Measurements from ENCODE around the gene LDHAL6B.

LDHAL6B gene

DNA sequence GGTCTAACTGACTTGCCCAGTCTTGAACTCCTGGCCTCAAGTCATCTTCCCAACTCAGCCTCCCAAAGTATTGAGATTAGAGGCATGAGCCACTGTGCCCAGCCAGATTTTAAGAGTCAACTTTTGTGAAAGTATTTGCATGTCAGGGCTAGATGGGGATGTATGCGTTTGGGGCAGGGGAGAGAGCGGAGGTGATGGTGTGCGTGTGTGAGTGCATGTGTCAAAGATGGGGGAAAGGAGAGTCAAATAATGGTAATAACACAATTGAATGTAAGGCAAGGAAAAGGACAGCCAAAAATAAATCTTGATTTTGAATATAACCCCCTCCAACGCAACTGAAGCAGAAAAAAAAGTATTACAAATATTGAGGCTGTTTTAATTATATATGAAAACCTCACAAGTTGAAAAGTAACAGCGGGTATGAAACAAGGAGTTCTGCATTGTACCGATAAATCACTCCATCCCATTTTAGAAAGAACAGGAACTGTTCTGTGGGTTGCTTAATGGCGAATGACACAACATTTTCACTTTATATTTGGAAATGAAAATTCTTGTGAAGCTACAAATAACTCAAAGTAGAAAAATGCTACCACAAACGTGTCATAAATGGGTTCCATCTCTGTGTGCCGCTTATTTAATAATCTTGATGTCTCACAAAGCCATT is 29.9 kb upstream of the LDHAL6B start:
- in situ Hi-C loops (cut with MboI; ENCODE audit: low sequenced_read_pairs), result no loop called here

DNA sequence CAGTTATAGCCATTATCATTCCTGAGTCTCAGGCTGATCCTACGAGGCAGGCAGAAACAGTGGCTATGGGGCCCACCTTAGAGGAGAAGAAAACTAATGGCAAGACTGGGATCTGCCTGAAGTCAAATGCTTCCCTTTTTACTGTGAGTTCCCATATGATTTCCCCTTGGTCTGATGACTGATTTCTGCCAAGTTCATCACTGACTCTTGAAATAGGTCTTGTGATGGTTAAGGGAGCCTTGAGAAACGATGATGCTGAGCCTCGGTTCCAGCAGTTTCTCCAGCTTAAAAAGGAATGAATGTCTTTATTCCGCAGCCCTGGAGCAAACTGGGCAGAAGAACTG is 29.4 kb upstream of the LDHAL6B start:
- in situ Hi-C loops (cut with MboI; ENCODE audit: low sequenced_read_pairs), result no loop called here

DNA sequence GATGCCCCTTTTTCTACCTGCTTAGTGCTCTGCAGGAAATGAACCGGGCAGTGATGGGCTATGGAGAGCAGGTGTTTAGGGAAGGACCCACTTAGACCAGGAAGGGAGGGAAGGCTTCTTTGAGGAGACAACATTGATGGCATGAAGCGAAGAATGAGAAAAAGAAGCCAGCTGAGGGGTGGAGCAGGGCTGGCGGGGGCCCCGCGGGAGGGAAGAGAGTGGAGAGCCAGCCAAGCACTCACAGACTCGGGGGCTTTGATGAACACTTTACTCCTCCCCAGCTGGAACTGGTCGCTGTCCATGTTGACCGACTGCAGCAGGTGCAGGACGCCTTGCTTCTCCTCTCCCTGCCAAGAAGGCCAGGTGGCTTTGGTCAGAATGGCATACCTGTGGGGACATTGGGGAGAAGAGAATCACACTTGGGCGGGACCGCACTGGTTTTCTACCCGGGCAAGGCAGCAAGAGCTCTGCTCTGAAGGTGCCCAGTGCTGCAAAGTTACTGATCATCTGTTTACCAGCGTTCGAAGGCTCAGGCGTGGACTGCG is 28.4 kb upstream of the LDHAL6B start:
- in situ Hi-C loops (cut with MboI; ENCODE audit: low sequenced_read_pairs), result no loop called here

DNA sequence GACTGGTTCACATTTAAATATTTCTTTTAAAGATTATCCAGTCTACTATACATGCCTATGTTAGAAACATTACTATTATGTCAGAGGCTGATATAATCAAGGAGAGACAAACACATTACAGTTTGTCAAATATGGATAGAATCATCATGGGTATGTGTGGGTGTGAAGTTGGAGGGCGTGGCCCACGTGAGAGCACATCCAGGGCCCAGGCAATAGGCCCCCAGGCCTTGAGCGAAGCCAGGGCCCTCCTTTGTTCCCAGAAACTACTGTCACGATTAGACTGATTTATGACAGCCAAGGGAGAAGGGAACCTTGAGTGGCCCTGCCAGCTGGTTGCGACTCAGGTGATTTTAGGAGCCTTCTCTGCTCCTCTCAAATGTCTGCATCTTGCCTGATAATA is 26.9 kb upstream of the LDHAL6B start:
- in situ Hi-C loops (cut with MboI; ENCODE audit: low sequenced_read_pairs), result no loop called here

DNA sequence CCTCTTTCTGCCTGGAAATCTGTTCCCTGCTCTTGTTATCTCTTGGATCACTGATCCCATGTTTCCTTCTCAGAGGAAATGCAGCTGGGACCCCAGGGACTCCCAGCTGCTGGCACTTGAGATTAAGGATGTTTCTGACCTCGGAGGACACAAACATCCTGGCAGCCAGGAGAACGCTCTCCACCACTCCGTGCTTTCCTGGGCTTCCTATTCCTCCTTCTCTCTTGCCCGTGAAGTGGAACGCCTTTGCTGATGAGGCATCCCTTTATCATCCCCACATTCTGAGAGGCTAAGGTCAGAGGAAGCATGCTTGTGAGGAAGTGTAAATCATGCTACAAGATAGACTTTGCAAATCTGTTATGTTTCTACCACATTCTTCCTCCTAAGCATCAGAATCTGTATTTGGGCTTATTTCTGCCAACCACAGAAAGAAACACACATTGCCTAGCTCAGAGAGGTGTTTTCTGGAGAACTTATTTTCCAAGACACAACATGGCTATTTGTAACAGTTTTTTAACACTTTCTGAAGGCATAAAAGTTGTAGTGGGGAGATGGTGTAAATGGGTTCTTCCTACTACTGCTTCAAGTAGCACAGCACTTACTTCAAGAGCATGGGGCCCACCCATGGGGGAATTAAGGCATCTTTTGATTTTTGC is 25.6 kb upstream of the LDHAL6B start:
- in situ Hi-C loops (cut with MboI; ENCODE audit: low sequenced_read_pairs), result no loop called here

DNA sequence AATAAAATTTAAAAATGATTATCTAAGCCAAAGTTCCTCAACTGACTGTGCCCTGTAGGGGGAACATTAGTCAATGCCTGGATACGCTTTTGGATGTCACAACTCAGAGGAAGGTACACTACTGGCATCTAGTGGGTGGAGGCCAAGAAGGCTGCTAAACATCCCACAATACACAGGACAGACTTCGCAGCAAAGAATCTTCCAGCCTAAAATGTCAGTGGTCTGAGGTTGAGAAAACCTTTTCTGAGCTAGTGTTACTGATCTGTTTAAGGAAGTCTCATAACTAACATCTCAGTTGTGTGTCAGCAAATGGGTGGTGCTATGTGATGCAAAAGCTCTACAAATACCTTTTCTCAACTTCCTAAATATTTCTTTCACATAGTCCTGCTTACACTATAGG is 20.9 kb upstream of the LDHAL6B start:
- in situ Hi-C loops (cut with MboI; ENCODE audit: low sequenced_read_pairs), result no loop called here

DNA sequence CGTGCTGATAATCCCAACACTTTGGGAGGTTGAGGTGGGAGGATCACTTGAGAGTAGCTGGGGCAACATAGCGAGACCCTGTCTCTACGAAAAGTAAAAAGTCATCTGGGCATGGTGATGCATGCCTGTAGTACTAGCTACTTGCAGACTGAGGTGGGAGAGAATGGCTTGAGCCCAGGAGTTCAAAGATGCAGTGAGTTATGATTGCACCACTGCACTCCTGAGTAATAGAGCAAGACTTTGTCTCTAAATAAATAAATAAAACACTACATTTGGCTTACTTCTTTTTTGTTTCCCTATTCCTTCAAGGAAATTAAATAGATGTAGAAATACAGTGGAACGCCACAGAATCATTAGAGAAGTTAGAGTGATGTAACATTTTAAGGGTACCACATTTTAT is 20.1 kb upstream of the LDHAL6B start:
- in situ Hi-C loops (cut with MboI; ENCODE audit: low sequenced_read_pairs), result no loop called here

DNA sequence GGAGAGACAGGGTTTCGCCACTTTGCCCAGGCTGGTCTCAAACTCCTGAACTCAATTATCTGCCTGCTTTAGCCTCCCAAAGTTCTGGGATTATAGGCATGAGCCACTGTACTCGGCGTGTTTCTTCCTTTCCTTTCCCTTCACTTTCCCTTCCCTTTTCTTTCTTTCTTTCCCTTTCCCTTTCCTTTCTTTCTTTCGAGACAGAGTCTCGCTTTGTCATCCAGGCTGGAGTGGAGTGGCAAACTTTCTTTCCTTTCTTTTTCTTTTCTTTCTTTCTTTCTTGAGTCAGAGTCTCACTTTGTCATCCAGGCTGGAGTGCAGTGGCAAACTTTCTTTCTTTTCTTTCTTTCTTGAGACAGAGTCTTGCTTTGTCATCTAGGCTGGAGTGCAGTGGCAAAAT is 17.4 kb upstream of the LDHAL6B start:
- in situ Hi-C loops (cut with MboI; ENCODE audit: low sequenced_read_pairs), result no loop called here

DNA sequence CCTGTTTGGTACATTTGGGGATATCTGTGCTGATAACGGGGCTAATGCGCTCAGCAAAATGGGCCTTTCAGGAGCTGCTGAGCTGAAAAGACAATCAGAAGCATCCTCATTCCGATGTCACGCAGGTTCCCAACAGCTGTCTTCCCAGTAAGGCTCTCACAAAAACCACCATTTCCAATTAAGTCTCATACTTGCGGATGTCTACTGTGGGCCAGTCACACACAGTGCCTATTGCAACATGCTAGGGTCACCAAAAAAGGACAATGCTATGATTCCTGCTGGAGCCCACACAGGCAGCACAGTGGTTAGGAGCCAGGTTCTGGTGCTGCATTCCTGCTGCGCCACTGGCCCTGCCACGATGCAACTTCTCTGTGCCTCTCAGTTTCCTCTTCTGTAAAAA is 16.4 kb upstream of the LDHAL6B start:
- in situ Hi-C loops (cut with MboI; ENCODE audit: low sequenced_read_pairs), result no loop called here

DNA sequence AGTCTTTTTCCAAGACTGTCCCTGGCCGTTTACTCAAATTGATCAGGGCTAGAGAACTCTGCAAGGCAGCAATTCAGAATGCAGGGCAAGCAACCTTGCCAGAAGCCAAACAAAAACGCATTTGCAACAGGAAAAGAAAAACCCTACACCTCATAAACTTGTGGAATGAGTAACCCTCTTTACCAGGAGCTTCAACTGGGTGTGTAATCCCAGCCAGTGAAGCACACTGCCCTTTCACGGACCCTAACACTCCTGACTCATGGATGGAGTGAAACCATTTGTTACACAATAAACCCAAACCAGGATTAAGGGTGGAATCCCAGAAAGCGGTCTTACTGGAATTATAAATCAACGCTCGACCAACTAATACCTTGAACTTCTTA is 14.8 kb upstream of the LDHAL6B start:
- in situ Hi-C loops (cut with MboI; ENCODE audit: low sequenced_read_pairs), result no loop called here

DNA sequence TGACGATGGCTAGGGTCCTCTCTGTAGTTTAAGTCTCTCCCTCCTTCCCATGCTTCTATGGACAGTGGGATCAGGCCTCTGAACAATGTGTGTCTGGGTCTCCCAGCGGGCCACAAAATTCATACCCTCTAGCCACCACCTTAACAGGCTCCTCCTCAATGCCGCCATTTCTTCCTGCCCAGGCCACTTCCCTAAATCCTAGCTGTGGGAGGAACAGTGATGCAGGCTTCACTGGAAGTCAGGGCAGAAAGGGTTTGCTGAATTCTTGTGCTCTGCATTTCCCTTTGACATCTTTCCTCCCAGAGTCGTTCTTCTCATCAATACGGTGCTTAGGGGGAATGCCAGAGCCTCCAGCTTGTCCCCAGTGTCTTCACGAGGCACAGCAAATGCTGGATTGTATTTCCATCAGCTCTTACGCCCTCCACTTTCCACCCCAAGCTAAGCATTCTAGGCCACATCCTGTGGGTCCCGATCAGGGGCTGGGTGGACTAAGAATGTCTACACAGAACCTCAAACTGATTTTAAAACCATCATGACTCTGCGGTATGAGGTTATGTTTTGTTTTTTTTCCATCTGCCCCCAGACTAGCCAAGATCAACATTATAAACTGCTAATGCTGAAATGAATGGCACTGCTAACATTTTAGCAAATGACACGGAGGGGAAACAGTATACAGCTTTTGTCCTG is 11.9 kb upstream of the LDHAL6B start:
- in situ Hi-C loops (cut with MboI; ENCODE audit: low sequenced_read_pairs), result no loop called here

DNA sequence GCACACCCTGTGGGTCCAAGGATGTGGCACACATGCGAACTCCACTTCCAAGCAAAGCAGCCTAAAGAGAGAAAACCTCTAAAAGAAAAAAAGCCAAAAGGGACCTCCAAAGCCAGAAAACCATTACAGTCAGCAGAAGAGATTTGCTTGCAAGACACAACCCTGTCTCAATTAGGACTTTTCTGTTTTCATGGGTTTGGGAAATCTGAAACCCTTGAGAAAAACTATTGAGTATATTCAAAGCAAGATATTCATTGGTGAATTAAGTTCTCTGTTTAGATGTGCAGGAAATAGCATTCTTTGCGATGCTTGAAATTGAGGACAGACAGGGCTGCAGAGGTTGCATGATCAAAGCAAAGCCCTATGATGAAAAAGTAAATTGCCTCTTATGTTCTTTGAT is 10.2 kb upstream of the LDHAL6B start:
- in situ Hi-C loops (cut with MboI; ENCODE audit: low sequenced_read_pairs), result no loop called here

DNA sequence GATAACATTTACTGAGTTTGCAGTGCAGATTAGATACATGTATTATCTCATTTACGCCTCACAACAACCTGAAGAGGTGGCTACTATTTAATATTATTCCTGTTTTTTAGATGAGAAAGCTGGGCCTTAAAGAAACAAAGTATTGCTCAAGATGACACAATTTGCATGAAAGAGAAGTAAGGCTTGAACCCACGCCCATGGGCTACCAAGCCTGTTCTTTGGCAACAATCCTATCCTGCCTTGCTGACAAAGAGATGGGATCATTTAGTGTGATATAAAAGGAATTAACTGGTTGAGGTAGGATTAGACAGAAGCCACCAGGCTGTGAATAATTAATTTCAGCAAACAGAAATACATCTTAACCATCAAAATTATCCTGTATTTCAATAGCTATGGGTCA is 9.2 kb upstream of the LDHAL6B start:
- in situ Hi-C loops (cut with MboI; ENCODE audit: low sequenced_read_pairs), result no loop called here

DNA sequence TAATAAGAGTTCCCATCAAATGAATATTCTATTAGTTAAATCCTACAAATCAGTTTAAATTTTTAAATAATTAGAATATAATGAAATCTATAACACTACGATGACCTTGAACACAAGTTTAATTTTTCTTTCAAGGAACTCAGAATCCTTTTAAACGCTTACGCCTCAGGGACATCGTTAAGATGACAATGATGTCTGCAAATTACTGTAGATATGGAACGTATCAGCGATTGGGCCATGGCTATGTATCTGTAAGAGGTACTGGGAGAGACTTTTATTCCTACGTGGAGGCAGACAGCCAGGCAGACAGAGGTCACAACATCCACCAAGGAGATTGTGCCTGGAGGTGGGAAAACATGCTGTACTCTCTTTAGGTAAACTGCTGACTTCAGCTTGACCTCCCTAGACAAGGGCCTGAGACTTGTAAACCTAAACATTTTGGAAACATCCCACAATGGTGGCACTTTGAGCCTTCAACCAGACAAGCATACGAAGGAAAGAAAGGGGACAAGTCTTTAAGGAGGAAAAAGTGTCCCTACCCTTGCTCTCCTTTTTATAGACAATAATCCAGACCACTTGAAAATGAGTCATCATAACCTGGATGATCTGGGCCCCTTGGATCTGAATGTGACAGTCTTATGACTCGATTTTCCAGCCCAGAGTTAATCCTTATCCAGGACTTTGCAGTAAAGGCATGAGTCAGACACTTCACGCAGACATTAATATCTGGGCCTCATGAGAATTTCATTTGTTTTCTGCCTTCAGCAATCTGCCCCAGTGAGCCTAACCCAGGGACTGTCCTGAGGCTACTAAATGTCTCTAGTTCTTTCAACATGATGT is 6.8 kb upstream of the LDHAL6B start:
- in situ Hi-C loops (cut with MboI; ENCODE audit: low sequenced_read_pairs), result no loop called here

DNA sequence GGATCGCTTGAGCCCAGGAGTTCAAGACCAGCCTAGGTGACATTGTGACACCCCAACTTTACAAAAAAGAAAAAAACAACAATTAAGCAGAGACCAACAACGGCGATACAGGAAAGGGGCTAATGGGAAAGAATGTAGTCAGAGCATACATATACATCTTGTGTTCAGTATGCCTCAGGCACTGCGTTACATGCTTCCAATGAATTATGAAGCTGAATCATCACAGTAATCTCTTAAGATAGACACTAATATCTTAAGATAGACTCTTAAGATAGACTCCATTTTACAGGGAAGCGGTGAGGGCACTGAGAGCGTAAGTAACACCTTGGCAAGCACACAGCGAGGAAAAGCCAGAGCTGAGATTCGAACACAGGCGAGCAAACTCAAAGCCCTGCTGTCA is 6.1 kb upstream of the LDHAL6B start:
- in situ Hi-C loops (cut with MboI; ENCODE audit: low sequenced_read_pairs), result no loop called here

DNA sequence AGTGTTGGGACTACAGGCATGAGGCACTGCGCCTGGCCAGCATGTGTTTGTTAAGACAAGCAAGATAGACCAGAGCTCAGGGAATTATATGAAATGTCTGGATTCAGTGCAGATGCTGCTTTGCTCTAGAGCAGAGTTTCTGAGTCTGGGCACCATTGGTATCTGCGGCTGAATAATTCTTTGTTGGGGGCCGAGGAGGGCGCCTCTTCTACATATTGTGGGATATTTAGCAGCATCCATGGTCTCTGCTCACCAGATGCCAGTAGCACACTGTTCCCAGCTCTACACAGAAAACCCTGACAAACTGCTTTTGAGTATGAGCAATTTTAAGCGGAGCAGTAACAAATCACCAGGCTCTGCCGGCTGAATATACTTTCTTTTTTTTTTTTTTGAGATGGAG is 3.6 kb upstream of the LDHAL6B start:
- in situ Hi-C loops (cut with MboI; ENCODE audit: low sequenced_read_pairs), result no loop called here

DNA sequence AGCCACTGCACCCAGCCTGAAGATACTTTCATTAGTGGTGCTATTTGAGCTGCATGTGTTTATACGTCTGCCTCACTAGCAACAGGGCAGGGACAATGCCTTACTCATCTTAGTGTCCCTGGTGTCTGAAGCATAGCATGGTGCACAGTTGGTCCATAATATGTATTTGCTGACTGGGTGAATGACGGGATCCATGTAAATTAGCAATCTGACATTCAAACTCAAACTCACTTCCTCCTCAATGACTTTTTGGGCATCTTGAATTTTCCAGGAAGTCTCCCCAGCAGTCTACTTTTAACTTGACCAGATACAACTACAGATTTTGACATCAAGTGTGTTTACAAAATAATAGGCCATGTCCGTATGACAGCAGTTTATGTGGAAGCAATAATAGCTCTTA is 3.0 kb upstream of the LDHAL6B start:
- in situ Hi-C loops (cut with MboI; ENCODE audit: low sequenced_read_pairs), result no loop called here

DNA sequence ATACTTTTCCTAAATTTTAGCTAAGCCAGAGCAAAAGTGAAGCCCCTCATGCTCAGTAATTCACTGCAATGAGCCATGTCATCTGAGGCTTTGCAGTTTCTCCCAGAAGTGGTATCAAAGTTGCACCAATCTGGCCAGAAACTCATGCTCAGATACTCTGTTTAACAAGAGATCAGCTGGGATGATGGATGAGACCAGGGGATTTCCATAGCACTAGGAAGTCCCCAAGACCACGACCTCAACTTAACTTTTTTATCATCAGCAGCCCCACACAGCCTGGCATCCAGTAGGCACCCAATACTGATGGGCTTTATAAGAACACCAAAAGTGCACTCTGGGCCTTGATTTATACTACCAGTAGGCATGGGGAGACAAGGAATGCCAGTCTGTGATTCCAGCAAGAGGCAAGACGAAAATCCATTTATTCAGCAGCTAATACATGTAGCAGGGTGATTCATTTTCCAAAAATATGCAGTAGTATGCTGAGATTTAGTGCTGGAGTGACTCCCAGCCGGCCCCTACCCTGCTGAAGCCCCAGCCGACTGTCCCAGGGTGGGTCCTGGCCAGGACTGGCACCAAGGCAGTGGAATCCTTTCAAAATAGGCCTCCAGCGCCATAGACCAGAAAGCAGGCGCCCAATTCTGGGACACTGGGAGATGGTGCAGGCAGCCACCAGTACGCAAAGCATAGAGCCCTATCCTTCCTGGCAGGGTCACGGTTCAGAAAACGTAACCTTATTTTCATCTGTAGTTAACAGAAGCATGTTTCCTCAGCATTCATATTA is 612 bp upstream of the LDHAL6B start:
- in situ Hi-C loops (cut with MboI; ENCODE audit: low sequenced_read_pairs), result no loop called here

DNA sequence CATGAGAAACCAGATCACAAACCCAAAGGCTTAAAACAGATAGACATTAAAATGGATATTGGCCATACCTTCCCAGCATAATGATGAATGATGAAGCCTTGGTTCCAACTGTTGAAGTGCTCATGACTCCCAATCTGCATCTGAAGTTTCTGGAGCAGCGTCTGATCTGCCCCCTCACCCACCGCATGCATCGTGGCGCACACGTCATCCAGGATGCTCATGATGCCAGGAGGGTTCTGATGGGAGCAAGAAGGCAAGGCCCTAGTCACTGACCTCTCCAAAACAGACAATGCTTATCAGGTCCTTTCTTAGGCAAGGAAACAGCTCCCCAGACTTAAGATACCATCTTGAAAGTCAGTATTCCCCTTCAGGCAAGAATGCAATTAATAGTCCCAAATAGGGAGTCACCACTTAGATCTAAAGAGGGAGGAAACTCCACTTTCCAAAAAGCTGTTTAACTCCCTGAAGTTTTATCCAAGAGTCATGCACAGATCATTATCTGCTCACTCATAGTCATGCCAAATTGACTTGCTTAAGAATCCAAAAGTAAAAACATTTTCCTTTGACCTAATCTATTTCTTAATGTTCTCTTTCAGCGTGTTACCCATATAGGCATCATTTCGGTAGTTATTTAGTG is 2.1 kb downstream of the LDHAL6B start:
- in situ Hi-C loops (cut with MboI; ENCODE audit: low sequenced_read_pairs), result no loop called here

DNA sequence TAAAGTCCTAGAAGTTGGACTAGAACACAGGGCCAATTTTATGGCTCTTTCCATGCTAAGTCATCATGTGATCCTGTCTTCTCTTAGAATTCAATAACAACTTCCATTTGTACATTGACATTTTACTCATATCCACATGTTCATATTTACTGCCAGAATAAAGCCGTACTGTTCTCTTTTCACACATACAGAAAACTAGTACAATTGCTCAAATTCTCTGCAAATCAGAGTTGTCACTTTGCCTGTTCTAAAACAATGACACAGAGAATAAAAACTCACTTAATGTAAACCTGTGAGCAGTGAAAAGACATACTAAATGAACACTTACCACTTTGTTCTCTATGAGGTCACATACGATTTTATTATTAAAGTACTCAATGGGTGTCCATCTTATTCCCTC is 3.5 kb downstream of the LDHAL6B start:
- in situ Hi-C loops (cut with MboI; ENCODE audit: low sequenced_read_pairs), result no loop called here
